Thyroid gland (tissue), 4 donors: ENCODE data around the gene PRR27.

Experiments
- POLR2A ChIP-seq, 2 donors: fragments of 450-650 bp; IDR thresholded peaks; one replicate each; pipeline ENCODE4 v1.6.1; 2017; ENCODE audit warnings: antibody characterized with exemption in 2 of 2, mild to moderate bottlenecking in 2 of 2, moderate library complexity in 1 of 2
- TF ChIP-seq, protein P1 (sequence below), 6 experiments: fragments of 200-600 bp in 3 of 6; fragments of 450-650 bp in 3 of 6; sonication (generic) in 3 of 6; IDR thresholded peaks; one replicate each; pipeline ENCODE4 v1.5.1; 2016 to 2019; ENCODE audit warnings: antibody characterized with exemption in 6 of 6, mild to moderate bottlenecking in 2 of 6, inconsistent platforms in 1 of 6, moderate library complexity in 1 of 6

DNA sequence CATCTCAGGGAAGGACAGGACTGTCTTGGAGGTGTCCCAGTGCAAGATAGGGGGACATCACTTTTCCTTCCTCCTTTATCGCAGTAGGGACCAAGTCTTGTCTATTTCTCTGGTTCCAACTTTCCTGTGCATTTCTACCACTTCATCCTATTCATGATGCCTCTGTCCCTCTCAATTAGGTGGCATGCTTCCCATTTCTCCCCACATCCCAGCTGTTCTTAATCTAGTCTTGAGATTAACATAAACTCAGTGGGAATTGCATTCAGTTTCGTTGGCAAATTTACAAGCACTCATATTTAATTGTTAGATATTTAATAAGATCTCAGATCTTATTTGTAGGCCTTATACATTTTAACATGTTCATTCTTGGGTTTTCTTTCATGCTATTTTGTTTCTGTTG, 25.8 kb downstream of the PRR27 start:
- TF ChIP-seq, protein P1, sequence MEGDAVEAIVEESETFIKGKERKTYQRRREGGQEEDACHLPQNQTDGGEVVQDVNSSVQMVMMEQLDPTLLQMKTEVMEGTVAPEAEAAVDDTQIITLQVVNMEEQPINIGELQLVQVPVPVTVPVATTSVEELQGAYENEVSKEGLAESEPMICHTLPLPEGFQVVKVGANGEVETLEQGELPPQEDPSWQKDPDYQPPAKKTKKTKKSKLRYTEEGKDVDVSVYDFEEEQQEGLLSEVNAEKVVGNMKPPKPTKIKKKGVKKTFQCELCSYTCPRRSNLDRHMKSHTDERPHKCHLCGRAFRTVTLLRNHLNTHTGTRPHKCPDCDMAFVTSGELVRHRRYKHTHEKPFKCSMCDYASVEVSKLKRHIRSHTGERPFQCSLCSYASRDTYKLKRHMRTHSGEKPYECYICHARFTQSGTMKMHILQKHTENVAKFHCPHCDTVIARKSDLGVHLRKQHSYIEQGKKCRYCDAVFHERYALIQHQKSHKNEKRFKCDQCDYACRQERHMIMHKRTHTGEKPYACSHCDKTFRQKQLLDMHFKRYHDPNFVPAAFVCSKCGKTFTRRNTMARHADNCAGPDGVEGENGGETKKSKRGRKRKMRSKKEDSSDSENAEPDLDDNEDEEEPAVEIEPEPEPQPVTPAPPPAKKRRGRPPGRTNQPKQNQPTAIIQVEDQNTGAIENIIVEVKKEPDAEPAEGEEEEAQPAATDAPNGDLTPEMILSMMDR (IDR thresholded peaks at IDR 0.05): no peak
- no peak for TF ChIP-seq POLR2A (IDR thresholded peaks at IDR 0.05)
